GM23338 (cell line): Measurements from ENCODE around the gene SUSD1. TPM values are rescaled to one million over a fixed set of nuclear protein-coding genes. Genes with fewer than 3 reads are reported as not detected.

Source experiments
- ATAC-seq: fragments of 200-7000 bp; cut with Tn5 transposase; 3 replicates; pipeline ENCODE4 v1.9.1; 2020
- DNase-seq: peaks from one replicate; pipeline ENCODE4 v3.0.0-alpha.2; 2015; ENCODE audit warnings: low spot score
- H2AFZ ChIP-seq: fragments of 200-600 bp; sonication (generic); 2 replicates; pipeline ENCODE4 v1.8.0; 2016; ENCODE audit warnings: antibody characterized with exemption, mild to moderate bottlenecking, moderate library complexity
- H3F3A ChIP-seq: fragments of 200-600 bp; sonication (generic); replicated peaks from 2 replicates; pipeline ENCODE4 v1.8.0; 2017; ENCODE audit warnings: antibody characterized with exemption, mixed run types, low read depth
- H3K27ac ChIP-seq: fragments of 200-600 bp; sonication (generic); 2 replicates; pipeline ENCODE4 v1.6.1; 2016; ENCODE audit warnings: low read depth
- H3K27me3 ChIP-seq: fragments of 200-600 bp; sonication (generic); 2 replicates; pipeline ENCODE4 v1.8.0; 2016; ENCODE audit warnings: mild to moderate bottlenecking, mixed run types, moderate library complexity; ENCODE audit not compliant: insufficient read depth
- H3K36me3 ChIP-seq: fragments of 200-600 bp; sonication (generic); 2 replicates; pipeline ENCODE4 v1.8.0; 2016; ENCODE audit warnings: mild to moderate bottlenecking; ENCODE audit not compliant: insufficient read depth
- H3K4me1 ChIP-seq: fragments of 200-600 bp; sonication (generic); 2 replicates; pipeline ENCODE4 v1.8.0; 2016; ENCODE audit warnings: mild to moderate bottlenecking, moderate library complexity; ENCODE audit not compliant: insufficient read depth
- H3K4me2 ChIP-seq: fragments of 200-600 bp; sonication (generic); 2 replicates; pipeline ENCODE4 v1.7.1; 2017; ENCODE audit warnings: mixed run types
- H3K4me3 ChIP-seq: fragments of 200-600 bp; sonication (generic); 2 replicates; pipeline ENCODE4 v1.6.1; 2016; ENCODE audit warnings: mixed run types
- H3K79me2 ChIP-seq: fragments of 200-600 bp; sonication (generic); replicated peaks from 2 replicates; pipeline ENCODE4 v1.8.0; 2017; ENCODE audit warnings: mild to moderate bottlenecking; ENCODE audit not compliant: insufficient read depth
- H3K9me2 ChIP-seq: fragments of 200-600 bp; sonication (generic); 2 replicates; pipeline ENCODE4 v1.8.0; 2017; ENCODE audit not compliant: insufficient read depth
- H4K20me1 ChIP-seq: fragments of 200-600 bp; sonication (generic); replicated peaks from 2 replicates; pipeline ENCODE4 v1.8.0; 2017; ENCODE audit warnings: mild to moderate bottlenecking; ENCODE audit not compliant: insufficient read depth
- H3K27ac Mint-ChIP-seq: 2 replicates; pipeline ENCODE4 v1.8.0; 2020; ENCODE audit warnings: inconsistent platforms, mild to moderate bottlenecking, moderate library complexity, mixed read lengths
- H3K27me3 Mint-ChIP-seq: 3 replicates; pipeline ENCODE4 v1.8.0; 2022; ENCODE audit warnings: low read depth, mild to moderate bottlenecking, moderate library complexity, mixed read lengths, inconsistent platforms; ENCODE audit not compliant: insufficient read depth, poor library complexity
- H3K36me3 Mint-ChIP-seq: 3 replicates; pipeline ENCODE4 v1.8.0; 2021; ENCODE audit warnings: low read depth, mild to moderate bottlenecking, inconsistent platforms, moderate library complexity, mixed read lengths
- H3K4me1 Mint-ChIP-seq: 3 replicates; pipeline ENCODE4 v1.8.0; 2020; ENCODE audit warnings: mild to moderate bottlenecking, inconsistent platforms, mixed read lengths
- H3K4me3 Mint-ChIP-seq: 3 replicates; pipeline ENCODE4 v1.8.0; 2021; ENCODE audit warnings: moderate library complexity, mild to moderate bottlenecking, inconsistent platforms, mixed read lengths
- H3K9me3 Mint-ChIP-seq: 3 replicates; pipeline ENCODE4 v1.8.0; 2020; ENCODE audit warnings: moderate library complexity, mild to moderate bottlenecking, inconsistent platforms, mixed read lengths
- CTCF ChIP-seq, 2 experiments: fragments of 200-600 bp in 1 of 2; sonication (generic) in 1 of 2; conservative IDR thresholded peaks; 2 replicates each; pipeline versions ENCODE4 v1.5.1 to v1.6.1; 2016 to 2017; ENCODE audit warnings: antibody characterized with exemption in 2 of 2, low read depth in 2 of 2, mild to moderate bottlenecking in 2 of 2, moderate library complexity in 1 of 2
- ETS1 ChIP-seq: IDR thresholded peaks from 2 replicates; pipeline ENCODE4 v1.6.1; 2016; ENCODE audit warnings: antibody characterized with exemption
- EZH2 ChIP-seq: fragments of 200-600 bp; sonication (generic); IDR thresholded peaks from one replicate; pipeline ENCODE4 v1.8.0; 2017; ENCODE audit warnings: antibody characterized with exemption, mild to moderate bottlenecking, low read depth; ENCODE audit not compliant: unreplicated experiment
- EZH2phosphoT487 ChIP-seq: fragments of 200-600 bp; sonication (generic); IDR thresholded peaks from one replicate; pipeline ENCODE4 v1.8.1; 2018; ENCODE audit warnings: antibody characterized with exemption; ENCODE audit not compliant: unreplicated experiment
- JUNB ChIP-seq: IDR thresholded peaks from one replicate; pipeline ENCODE4 v1.6.1; 2016; ENCODE audit warnings: antibody characterized with exemption; ENCODE audit not compliant: unreplicated experiment
- NANOG ChIP-seq: IDR thresholded peaks from 2 replicates; pipeline ENCODE4 v1.6.1; 2016; ENCODE audit warnings: antibody characterized with exemption, borderline replicate concordance
- STAT1 ChIP-seq: IDR thresholded peaks from one replicate; pipeline ENCODE4 v1.6.1; 2016; ENCODE audit warnings: antibody characterized with exemption; ENCODE audit not compliant: unreplicated experiment
- ZNF462 ChIP-seq: fragments of 250-450 bp; sonication (Bioruptor Pico); IDR thresholded peaks from 2 replicates; pipeline ENCODE4 v1.5.0; 2020; ENCODE audit warnings: mild to moderate bottlenecking, moderate library complexity
- polyA plus RNA-seq: library from polyadenylated mRNA; unstranded; fragments of >200 nt; fragmentation: Nextera tagmentation; extraction: Ambion mirVana; gene quantifications from 2 replicates; pipeline ENCODE4 v1.2.1, GENCODE V29; 2016
- total RNA-seq: library from RNA; depleted of rRNA; stranded (reverse); fragments of >200 nt; shearing (Covaris generic); gene quantifications from 2 replicates; pipeline ENCODE4 v1.2.3, GENCODE V29; 2014

Gene SUSD1
- total and polyA plus RNA-seq, 2 experiments from 2014 or later, result 1.2 to 6.4 TPM

- no peak overlapping the region for H3K4me2 ChIP-seq
- H3K36me3 Mint-ChIP-seq, result no peaks in the 10 kb centered on the region; the same call in 2 of the 3 replicates
- no peaks in the 10 kb centered on the region for H3K9me3 Mint-ChIP-seq
- H3F3A ChIP-seq, result no peaks in the 10 kb centered on the region
- no peak overlapping the region for H3K27ac Mint-ChIP-seq
- H3K4me1 Mint-ChIP-seq, result peaks cover 31% of the 10 kb centered on the region
- H3K4me3 ChIP-seq, result no peak overlapping the region
- peaks cover 6% of the 10 kb centered on the region for H3K27me3 Mint-ChIP-seq
- no peaks in the 10 kb centered on the region for H4K20me1 ChIP-seq
- no peaks in the 10 kb centered on the region for H3K27me3 ChIP-seq
- H3K79me2 ChIP-seq, result no peaks in the 10 kb centered on the region
- ATAC-seq (no peak), DNase-seq (no peak)
- H3K36me3 ChIP-seq, result no peaks in the 10 kb centered on the region
- H3K27ac ChIP-seq, result no peak overlapping the region
- peaks cover 16% of the 10 kb centered on the region for H3K9me2 ChIP-seq
- TF ChIP-seq ZNF462 (CRISPR knock-in tag) (no peak), EZH2phosphoT487 (no peak), CTCF (conservative IDR thresholded peaks at IDR 0.05; ENCODE audit: low read depth in 2 of 2) (no peak), EZH2 (no peak), NANOG (no peak), JUNB (no peak), ETS1 (no peak), STAT1 (no peak)
- peaks cover 14% of the 10 kb centered on the region; the same call in 1 of the 2 replicates for H3K4me1 ChIP-seq
- no peak overlapping the region for H3K4me3 Mint-ChIP-seq
- no peak overlapping the region for H2AFZ ChIP-seq
Observed at GRCh38 chr9:112038017-112038408, 137.1 kb downstream of the SUSD1 start.
